Posterior cingulate gyrus (tissue), 11 donors: ENCODE results near the gene EIF5A.
A peak's percentile ranks its signal among the peaks of the same experiment; 100 is the strongest.

Source experiments
- DNase-seq, 10 donors: peaks; one replicate each; pipeline versions ENCODE4 v3.0.0 to v3.0.0-alpha.2; 2020 to 2021; ENCODE audit warnings: mixed read lengths in 3 of 10
- intact Hi-C: fragments of 100-400 bp; cut with DNase I; formaldehyde crosslinking; loops from one replicate; pipeline ENCODE4 v1.15.1; 2023

The EIF5A gene

GRCh38 chr17:7309628-7310027 is 2.2 kb downstream of the EIF5A start:
- DNase-seq: no peak
- intact Hi-C loops: no loop called here

DNA sequence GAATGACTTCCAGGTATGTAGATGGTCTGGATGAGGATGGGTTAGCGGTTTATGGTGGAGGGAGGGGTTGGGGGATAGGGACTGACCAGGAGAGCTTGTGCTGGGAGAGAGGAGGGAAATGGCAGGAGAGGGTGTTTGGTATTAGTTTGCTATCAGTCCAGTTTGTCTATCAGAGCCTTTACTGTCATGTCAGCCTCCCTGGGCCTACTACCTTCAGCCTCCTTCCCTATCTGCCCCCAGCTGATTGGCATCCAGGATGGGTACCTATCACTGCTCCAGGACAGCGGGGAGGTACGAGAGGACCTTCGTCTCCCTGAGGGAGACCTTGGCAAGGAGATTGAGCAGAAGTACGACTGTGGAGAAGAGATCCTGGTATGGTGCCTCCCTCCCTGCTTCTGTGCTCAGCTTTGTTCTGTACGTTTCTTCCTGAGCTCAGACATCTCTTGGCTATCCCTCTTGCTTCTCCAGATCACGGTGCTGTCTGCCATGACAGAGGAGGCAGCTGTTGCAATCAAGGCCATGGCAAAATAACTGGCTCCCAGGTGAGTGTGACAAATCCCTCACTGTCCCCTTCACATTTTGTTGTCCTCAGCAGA is 3.8 kb downstream of the EIF5A start:
- intact Hi-C loops: no loop called here

DNA sequence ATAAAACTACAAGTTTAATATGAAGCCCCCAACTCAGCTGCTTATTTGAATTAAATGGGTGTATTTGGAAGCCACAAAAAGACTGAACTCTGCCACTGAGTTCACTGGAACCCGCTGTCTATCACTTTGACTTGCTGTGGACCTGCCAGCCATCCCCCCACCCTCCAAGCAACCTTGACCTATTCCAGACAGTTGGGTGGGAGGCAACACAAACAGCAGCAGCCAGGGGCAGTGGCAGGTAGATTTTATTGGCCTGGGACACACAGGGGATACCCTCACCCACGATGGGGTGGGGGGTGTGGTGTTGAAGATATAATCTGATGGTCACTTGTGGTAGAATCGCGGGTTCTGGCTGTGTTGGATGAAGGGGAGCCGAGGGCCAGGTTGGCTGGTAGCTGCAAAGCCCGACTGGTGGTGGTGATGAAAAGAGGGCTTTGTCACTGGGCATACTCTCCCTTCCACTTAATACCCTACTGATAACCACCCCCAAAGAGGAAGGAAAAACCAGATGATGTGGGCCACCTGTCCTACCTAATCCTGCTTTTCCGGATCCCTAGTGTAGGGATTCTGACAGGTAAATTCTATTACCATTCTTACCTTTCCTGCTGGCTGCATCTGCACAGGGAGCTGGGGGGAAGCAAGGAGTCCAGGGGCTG is 5.1 kb downstream of the EIF5A start:
- intact Hi-C loops: no loop called here
- DNase-seq: no peak

More for the DNA sequence above, 3.8 kb downstream of the EIF5A start:
- no peak for DNase-seq

DNA sequence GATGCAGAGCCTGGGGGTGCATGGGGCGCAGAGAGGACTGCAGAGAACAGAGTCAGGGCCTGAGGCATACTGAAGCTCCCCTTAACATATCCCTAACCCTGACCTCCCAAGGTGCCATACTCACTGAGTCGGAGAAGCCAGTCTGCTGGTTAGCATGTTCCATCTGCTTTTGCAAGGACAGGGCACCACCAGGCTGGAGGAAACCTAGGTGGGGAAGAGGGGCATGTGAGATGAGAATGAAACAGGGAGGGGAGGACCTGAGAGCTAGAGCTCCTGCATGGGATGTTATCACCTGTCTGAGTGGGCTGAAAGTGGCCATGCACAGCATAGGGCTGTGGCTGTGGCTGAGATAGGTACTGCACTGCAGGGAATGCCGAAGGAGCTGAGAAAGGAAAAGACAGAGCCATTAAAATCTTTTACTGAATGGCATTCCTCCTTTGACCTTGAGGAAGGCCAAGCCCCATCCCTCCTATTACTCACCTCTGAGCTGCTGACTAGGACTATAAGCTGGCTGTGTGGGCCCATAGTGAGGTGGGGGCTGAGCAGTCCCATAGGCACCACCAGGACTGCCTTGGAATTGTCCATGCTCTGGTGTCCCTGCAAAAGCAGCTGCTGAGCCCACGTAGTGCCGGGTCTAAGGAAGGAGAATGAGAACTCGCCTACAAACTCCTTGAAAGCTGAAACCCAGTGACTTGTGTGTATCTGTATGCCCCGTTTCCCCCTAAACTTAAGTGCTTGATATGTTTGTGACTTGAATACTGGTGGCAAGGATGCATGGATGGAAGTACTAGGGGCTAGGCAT is 5.9 kb downstream of the EIF5A start:
- intact Hi-C loops: no loop called here
- no peak for DNase-seq

DNA sequence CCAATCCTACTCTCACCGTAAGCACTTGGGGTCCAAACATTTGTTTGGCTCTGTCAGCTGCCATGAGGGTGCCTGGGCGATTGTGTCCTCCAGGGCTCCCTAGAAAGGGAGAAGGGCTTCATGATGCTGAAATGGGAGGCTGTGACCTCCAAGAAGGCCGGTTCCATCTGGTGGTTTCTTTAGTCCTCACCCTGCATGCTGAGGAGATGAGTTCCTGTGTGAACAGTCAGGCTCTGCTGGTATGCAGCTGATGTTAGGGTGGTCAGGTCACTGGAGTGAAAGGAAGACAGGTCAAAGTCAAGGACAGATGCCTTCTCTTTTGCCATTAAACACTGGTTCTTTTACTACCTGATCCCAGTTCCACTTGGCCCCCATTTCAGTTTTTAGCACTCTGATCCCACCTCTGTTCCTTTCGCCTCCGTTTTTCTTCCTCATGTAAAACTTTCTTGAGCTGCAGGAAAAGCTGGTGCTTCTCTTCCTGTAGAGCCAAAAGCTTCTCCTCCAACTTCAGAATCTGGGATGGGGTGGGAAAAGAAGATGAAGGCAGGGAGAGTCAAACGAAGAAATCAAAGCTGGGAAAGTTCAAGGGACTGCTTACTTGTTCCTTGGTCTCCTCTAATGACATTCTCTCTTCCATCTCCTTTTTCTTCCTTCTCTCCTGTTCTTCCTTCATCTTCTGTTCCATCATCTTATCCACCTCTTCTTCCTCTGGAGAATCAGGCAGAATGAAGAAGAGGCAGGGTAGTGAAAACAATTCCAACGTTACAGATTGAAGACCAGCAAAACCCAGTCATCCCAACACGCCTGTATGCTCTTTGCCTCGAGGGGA is 6.7 kb downstream of the EIF5A start:
- no peak for DNase-seq
- intact Hi-C loops: no loop called here

- DNase-seq: peak; percentile 90 to 99 (median 94)
- intact Hi-C loops: loop anchor here (1.0 kb wide), 1 partner anchor 14 kb away; the partner anchor contains the start of gene NEURL4
Measured at GRCh38 chr17:7314719-7315569, 7.5 kb downstream of the EIF5A start, which contains the start of gene GPS2. Gene GPS2, minus strand, starts transcription at chr17:7315360. Its CDS starts 308 bp downstream, at chr17:7315052.

GRCh38 chr17:7315570-7316235 is 8.3 kb downstream of the EIF5A start:
- peak in 3 of 10 donors; percentile 17 to 92 (median 52) for DNase-seq
- intact Hi-C loops: loop anchor here (1.0 kb wide), 1 partner anchor 14 kb away; the partner anchor contains the start of gene NEURL4

DNA sequence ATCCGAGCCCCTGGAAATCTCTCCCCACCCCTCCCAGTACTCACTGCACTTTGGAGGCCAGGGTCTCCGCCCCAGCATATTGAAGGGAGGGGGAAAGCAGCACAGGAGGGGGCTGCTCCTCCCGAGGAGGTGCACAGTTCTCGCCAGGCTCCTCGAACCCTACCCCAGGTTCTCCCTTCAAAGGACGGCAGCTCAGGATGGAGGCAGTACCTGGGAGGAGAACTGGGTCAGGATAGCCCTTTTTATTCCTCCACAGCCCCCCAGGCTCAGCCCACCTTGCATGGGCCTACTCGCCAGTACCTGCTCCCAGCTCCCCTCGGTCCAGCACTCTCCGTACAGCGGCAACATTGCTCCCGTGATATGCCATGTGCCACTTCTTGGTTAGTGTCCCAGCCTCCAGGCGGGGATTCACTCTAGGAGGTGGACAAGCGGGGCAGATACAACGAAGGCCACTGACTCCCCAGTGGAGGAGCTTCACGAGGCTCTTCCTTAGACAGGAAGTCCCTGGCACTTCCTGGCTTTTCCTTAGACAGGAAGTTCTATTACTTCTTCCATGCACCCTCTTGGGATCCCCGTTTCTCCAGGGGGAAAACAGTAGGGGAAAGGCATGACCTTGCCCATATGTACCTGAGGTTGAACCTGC is 9.9 kb downstream of the EIF5A start:
- no peak for DNase-seq
- intact Hi-C loops: no loop called here

DNA sequence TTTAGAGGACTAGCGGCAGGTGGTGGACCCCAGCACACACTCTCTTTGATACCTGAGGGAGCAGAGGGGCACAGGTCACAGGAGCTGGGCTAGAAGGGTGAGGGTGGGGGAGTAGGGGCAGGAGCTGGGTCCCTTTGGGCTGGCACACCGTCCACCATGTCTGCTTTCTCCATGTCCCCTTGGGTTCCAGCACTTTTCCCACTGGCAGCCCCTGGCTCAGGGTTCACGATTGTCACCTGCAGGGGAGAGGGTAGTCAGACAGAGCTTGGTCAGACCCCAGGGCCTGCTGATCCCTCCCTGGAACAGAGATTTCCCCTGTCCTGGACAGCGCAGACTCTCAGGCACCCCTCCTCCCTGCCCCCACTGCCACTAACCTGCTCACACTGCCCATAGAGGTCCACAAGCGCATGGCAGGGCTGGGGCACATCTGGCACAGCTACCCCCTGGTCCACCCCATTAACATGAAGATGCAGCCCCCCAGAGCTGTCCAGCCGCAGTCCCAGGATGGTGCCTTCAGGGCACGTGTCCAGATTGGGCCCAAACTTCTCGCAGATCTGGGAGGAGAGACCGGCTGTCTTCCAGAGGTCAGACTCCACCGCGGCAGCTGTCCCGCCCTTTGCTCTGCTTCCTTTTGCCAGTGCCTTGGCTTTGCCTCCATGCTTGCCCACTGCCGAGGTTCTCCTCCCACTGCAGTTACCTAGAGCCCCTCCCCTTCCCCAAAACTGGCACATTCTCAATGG is 10.9 kb downstream of the EIF5A start:
- intact Hi-C loops: no loop called here
- no peak for DNase-seq

DNA sequence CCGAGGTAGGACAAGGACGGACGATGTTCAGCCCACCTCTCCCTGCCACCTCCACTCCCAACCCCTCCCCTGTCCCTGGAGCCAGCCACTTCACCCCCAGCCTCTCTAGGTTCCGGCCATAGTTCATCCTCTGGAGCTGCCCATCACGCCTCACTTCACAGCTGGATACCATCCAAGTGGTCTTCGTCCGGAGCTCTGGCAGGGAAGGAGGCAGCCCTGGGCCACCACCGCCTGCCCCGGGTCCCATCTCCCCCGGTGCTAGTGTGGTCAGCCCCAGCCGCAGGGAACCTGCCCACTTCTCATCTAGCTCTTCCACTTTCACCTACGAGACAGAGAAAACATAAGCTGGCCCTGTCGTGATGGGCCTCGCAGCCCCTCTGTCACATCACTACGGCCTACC is 14.0 kb downstream of the EIF5A start:
- intact Hi-C loops: no loop called here
- DNase-seq: no peak

DNA sequence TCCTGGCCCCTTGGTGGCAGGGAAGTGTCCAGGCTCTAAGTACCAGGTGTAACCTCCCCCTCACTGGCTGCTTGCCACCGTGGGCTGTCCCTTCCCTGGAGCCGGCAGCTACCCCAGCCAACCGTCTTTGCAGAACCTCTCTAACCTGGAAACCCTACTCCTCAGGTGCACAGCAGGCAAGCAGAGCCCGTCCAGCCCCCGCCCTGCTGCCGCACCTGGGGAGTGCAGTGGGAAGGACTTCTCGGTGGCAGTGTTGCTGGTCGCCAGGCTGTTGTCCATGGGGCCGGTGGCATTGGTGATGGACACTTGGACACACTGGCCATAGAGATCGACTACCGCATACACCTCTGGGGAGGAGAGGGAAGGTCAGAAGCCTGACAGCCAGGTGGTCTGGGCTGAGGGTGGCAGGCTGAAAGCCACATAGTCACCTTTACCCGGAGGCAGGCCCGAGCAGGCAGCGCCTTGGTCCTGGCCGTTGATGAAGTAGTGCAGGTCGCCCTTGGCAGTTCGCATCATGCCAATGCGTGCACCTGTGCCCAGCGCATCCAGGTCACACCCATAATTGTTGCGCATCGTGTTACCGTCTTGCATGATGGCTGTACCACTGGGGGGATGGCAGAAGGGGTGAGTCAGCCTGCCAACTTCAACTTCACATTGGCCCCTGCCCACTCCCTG is 15.2 kb downstream of the EIF5A start:
- DNase-seq: no peak
- intact Hi-C loops: no loop called here

DNA sequence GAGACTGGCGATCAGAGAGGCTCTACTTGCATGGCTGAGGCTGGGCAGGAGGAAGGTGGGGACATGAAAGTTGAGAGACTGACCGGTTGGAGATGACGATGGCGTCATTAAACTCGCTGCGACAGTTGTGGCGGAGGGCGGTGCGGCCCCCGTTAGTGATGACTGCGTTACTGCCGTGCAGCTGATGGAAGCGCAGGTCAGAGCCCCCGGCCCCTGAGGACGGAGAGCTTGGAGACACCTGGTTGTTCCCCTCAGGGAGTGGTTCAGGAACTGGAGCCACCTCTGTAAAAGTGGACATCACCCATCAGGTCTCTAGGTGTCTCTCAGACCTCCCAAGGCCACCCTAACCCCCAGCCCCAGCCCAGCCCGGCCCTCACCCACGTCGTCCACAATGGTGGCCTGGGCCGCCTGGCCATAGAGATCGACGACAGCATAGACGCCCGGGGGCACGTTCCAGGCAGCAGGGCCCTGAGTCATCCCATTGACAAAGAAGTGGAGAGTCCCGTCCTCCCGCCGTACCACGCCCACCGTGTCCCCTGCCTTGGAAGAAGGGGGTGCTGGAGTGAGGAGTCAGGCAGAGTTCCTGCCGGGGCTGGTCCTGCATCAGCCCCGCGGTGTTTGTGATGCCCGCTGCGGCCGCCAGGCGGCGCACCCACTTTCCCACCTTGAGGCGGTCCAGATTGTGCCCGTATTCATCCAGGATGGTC is 16.5 kb downstream of the EIF5A start:
- intact Hi-C loops: no loop called here
- DNase-seq: peak in 8 of 10 donors; percentile 28 to 93 (median 52)

DNA sequence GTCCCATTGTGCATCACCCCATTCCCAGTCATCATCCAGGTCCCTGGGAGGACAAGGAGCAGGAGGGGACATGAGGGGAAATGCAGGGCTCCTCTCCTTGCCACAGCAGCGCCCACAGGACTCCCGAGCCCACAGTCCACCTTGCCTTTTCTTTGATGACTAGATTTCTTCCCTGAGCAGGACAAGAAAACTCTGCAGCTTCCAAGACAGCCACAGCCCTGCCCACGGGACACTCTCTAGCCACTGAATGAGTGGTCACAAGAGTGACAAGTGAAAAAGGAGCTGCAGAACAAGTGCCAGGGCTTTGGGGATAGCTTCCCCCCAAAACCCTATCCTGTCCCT is 17.0 kb downstream of the EIF5A start:
- intact Hi-C loops: no loop called here

GRCh38 chr17:7325031-7325528 is 17.7 kb downstream of the EIF5A start:
- intact Hi-C loops: no loop called here
- DNase-seq: peak in 1 of 10 donors; percentile 24

More for the DNA sequence above, 17.0 kb downstream of the EIF5A start:
- peak in 1 of 10 donors; percentile 25 for DNase-seq

- intact Hi-C loops: no loop called here
- peak in 1 of 10 donors; percentile 46 for DNase-seq
Measured at GRCh38 chr17:7326186-7326585, 18.8 kb downstream of the EIF5A start.

GRCh38 chr17:7327056-7327455 is 19.6 kb downstream of the EIF5A start:
- intact Hi-C loops: no loop called here
- no peak for DNase-seq
